Neural cell (in vitro differentiated cells): ENCODE results near the gene GUCD1. TPM values are rescaled to one million over a fixed set of nuclear protein-coding genes. Genes with fewer than 3 reads are reported as not detected.

ENCODE experiments used
- H2AFZ ChIP-seq: fragments of 200-600, 300-800 bp; sonication (generic), shearing (Covaris generic); 2 replicates; pipeline ENCODE4 v1.6.0; 2014; ENCODE audit warnings: low read depth, mild to moderate bottlenecking, antibody characterized with exemption, low read length, moderate library complexity
- H3F3A ChIP-seq: fragments of 200-600 bp; shearing (Covaris generic); 2 replicates; pipeline ENCODE4 v1.6.1; 2016; ENCODE audit warnings: mild to moderate bottlenecking, moderate library complexity, mixed read lengths, antibody characterized with exemption, low read length; ENCODE audit not compliant: insufficient read depth, poor library complexity, severe bottlenecking
- H3K27ac ChIP-seq: fragments of 200-600, 300-800 bp; sonication (generic), shearing (Covaris generic); 2 replicates; pipeline ENCODE4 v1.5.1; 2014; ENCODE audit warnings: mild to moderate bottlenecking, low read length, moderate library complexity
- H3K27me3 ChIP-seq: fragments of 300-800, 200-600 bp; sonication (generic), shearing (Covaris generic); 2 replicates; pipeline ENCODE4 v1.6.0; 2014; ENCODE audit warnings: mild to moderate bottlenecking, low read depth, low read length, moderate library complexity; ENCODE audit not compliant: insufficient read depth
- H3K36me3 ChIP-seq: fragments of 300-800, 200-600 bp; sonication (generic), shearing (Covaris generic); 2 replicates; pipeline ENCODE4 v1.5.1; 2014; ENCODE audit warnings: mild to moderate bottlenecking, antibody characterized with exemption, low read length, moderate library complexity; ENCODE audit not compliant: insufficient read depth
- H3K4me2 ChIP-seq: fragments of 300-800, 200-600 bp; sonication (generic), shearing (Covaris generic); 2 replicates; pipeline ENCODE4 v1.6.0; 2014; ENCODE audit warnings: mild to moderate bottlenecking, low read length
- H3K4me3 ChIP-seq: fragments of 300-800, 200-600 bp; sonication (generic), shearing (Covaris generic); 2 replicates; pipeline ENCODE4 v1.5.1; 2014; ENCODE audit warnings: mild to moderate bottlenecking, low read length, moderate library complexity
- H3K79me2 ChIP-seq: fragments of 200-600 bp; shearing (Covaris generic); replicated peaks from 2 replicates; pipeline ENCODE4 v1.6.0; 2014; ENCODE audit warnings: mild to moderate bottlenecking, low read length, moderate library complexity; ENCODE audit not compliant: insufficient read depth
- H3K9ac ChIP-seq: fragments of 300-800, 200-600 bp; sonication (generic), shearing (Covaris generic); 2 replicates; pipeline ENCODE4 v1.6.1; 2016; ENCODE audit warnings: mild to moderate bottlenecking, low read length, mixed read lengths
- H3K9me2 ChIP-seq: fragments of 200-600 bp; shearing (Covaris generic); 2 replicates; pipeline ENCODE4 v1.6.1; 2016; ENCODE audit warnings: mild to moderate bottlenecking, low read length, mixed read lengths; ENCODE audit not compliant: insufficient read depth
- H3K9me3 ChIP-seq: fragments of 200-600, 300-800 bp; sonication (generic), shearing (Covaris generic); 2 replicates; pipeline ENCODE4 v1.6.1; 2016; ENCODE audit warnings: mild to moderate bottlenecking, mixed run types, low read length, moderate library complexity, mixed read lengths
- H4K20me1 ChIP-seq: fragments of 200-600 bp; shearing (Covaris generic); 2 replicates; pipeline ENCODE4 v1.6.1; 2016; ENCODE audit warnings: mild to moderate bottlenecking, mixed run types; ENCODE audit not compliant: insufficient read depth
- EP300 ChIP-seq: fragments of 450-650 bp; conservative IDR thresholded peaks from 2 replicates; pipeline ENCODE4 v1.6.1; 2014; ENCODE audit warnings: antibody characterized with exemption, mild to moderate bottlenecking, moderate library complexity; ENCODE audit not compliant: poor library complexity, severe bottlenecking
- EZH2 ChIP-seq: fragments of 200-600, 300-800 bp; shearing (Covaris generic), sonication (generic); IDR thresholded peaks from 2 replicates; pipeline ENCODE4 v1.6.1; 2014; ENCODE audit warnings: antibody characterized with exemption, low read length, borderline replicate concordance, mild to moderate bottlenecking; ENCODE audit not compliant: insufficient read depth, poor library complexity, severe bottlenecking
- MXI1 ChIP-seq: fragments of 450-650 bp; conservative IDR thresholded peaks from 2 replicates; pipeline ENCODE4 v1.6.1; 2014; ENCODE audit warnings: antibody characterized with exemption, mild to moderate bottlenecking; ENCODE audit not compliant: poor library complexity, severe bottlenecking
- POLR2AphosphoS5 ChIP-seq: IDR thresholded peaks from 2 replicates; pipeline ENCODE4 v1.6.1; 2012
- RAD21 ChIP-seq: fragments of 450-650 bp; conservative IDR thresholded peaks from 2 replicates; pipeline ENCODE4 v1.6.1; 2014; ENCODE audit warnings: antibody characterized with exemption, mild to moderate bottlenecking, moderate library complexity
- SMC3 ChIP-seq: fragments of 450-650 bp; conservative IDR thresholded peaks from 2 replicates; pipeline ENCODE4 v1.6.1; 2014; ENCODE audit warnings: antibody characterized with exemption, mild to moderate bottlenecking, moderate library complexity; ENCODE audit not compliant: poor library complexity
- TAF1 ChIP-seq: IDR thresholded peaks from 2 replicates; pipeline ENCODE4 v1.6.1; 2012; ENCODE audit warnings: low read depth
- polyA plus RNA-seq: library from polyadenylated mRNA; depleted of rRNA; stranded (reverse); fragments of >200 nt; gene quantifications from 2 replicates; pipeline ENCODE4 v1.2.3, GENCODE V29; 2014
- TF ChIP-seq, protein P1 (sequence below): IDR thresholded peaks from 2 replicates; pipeline ENCODE4 v1.6.1; 2012; ENCODE audit warnings: borderline replicate concordance
- TF ChIP-seq, protein P2 (sequence below): fragments of 450-650 bp; IDR thresholded peaks from 2 replicates; pipeline ENCODE4 v1.5.1; 2014; ENCODE audit warnings: antibody characterized with exemption, mild to moderate bottlenecking, moderate library complexity; ENCODE audit not compliant: poor library complexity, severe bottlenecking

GUCD1 gene
- polyA plus RNA-seq, 1 donor from 2014 or later, result 32.6 TPM

DNA sequence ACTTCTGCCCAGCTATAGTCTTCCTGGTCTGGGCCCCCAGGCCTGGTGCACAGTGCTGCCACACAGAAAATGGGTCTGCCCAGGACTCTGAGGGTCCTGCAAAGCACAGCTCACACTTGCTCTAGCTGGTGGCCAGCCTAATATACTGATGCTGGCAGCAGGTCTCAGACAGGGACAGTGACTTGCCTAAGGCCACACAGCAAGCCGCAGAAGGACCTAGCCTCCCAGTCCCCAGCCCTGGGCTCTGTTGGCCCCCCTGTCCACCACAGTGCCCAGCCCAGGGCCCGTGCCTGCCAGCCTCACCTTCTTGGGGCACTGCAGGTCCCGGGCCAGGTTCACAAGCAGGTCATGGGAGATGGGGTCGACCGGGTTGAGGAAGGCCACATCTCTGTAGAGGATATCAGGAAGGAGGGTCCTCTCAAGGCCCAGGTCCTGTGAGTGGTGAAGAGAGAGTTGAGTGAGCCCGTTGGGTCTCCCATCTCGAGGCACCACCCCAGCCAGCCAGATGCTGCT lies 34.6 kb upstream of the GUCD1 start:
- Histone ChIP-seq H4K20me1 (no peaks in the 10 kb centered on the region), H3K4me2 (no peak overlapping the region), H3K27ac (no peak overlapping the region), H3K36me3 (no peaks in the 10 kb centered on the region), H3F3A (no peaks in the 10 kb centered on the region), H3K27me3 (no peaks in the 10 kb centered on the region), H3K9ac (no peak overlapping the region), H3K9me3 (no peaks in the 10 kb centered on the region), H3K9me2 (no peaks in the 10 kb centered on the region), H3K79me2 (no peaks in the 10 kb centered on the region), H3K4me3 (no peak overlapping the region), H2AFZ (no peak overlapping the region)
- TF ChIP-seq TAF1 (no peak), SMC3 (no peak), RAD21 (no peak), EP300 (no peak), EZH2 (no peak), POLR2AphosphoS5 (no peak), MXI1 (no peak)
- TF ChIP-seq, protein P1, sequence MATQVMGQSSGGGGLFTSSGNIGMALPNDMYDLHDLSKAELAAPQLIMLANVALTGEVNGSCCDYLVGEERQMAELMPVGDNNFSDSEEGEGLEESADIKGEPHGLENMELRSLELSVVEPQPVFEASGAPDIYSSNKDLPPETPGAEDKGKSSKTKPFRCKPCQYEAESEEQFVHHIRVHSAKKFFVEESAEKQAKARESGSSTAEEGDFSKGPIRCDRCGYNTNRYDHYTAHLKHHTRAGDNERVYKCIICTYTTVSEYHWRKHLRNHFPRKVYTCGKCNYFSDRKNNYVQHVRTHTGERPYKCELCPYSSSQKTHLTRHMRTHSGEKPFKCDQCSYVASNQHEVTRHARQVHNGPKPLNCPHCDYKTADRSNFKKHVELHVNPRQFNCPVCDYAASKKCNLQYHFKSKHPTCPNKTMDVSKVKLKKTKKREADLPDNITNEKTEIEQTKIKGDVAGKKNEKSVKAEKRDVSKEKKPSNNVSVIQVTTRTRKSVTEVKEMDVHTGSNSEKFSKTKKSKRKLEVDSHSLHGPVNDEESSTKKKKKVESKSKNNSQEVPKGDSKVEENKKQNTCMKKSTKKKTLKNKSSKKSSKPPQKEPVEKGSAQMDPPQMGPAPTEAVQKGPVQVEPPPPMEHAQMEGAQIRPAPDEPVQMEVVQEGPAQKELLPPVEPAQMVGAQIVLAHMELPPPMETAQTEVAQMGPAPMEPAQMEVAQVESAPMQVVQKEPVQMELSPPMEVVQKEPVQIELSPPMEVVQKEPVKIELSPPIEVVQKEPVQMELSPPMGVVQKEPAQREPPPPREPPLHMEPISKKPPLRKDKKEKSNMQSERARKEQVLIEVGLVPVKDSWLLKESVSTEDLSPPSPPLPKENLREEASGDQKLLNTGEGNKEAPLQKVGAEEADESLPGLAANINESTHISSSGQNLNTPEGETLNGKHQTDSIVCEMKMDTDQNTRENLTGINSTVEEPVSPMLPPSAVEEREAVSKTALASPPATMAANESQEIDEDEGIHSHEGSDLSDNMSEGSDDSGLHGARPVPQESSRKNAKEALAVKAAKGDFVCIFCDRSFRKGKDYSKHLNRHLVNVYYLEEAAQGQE, result no peak
- TF ChIP-seq, protein P2, sequence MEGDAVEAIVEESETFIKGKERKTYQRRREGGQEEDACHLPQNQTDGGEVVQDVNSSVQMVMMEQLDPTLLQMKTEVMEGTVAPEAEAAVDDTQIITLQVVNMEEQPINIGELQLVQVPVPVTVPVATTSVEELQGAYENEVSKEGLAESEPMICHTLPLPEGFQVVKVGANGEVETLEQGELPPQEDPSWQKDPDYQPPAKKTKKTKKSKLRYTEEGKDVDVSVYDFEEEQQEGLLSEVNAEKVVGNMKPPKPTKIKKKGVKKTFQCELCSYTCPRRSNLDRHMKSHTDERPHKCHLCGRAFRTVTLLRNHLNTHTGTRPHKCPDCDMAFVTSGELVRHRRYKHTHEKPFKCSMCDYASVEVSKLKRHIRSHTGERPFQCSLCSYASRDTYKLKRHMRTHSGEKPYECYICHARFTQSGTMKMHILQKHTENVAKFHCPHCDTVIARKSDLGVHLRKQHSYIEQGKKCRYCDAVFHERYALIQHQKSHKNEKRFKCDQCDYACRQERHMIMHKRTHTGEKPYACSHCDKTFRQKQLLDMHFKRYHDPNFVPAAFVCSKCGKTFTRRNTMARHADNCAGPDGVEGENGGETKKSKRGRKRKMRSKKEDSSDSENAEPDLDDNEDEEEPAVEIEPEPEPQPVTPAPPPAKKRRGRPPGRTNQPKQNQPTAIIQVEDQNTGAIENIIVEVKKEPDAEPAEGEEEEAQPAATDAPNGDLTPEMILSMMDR, result no peak

- no peaks in the 10 kb centered on the region for H3K9me3 ChIP-seq
- no peaks in the 10 kb centered on the region for H4K20me1 ChIP-seq
- H3K79me2 ChIP-seq, result no peaks in the 10 kb centered on the region
- no peak overlapping the region for H3K9ac ChIP-seq
- no peak overlapping the region for H3K27ac ChIP-seq
- H3F3A ChIP-seq, result no peaks in the 10 kb centered on the region
- H3K9me2 ChIP-seq, result no peaks in the 10 kb centered on the region
- no peaks in the 10 kb centered on the region for H3K36me3 ChIP-seq
- H3K27me3 ChIP-seq, result no peaks in the 10 kb centered on the region
- TF ChIP-seq RAD21 (no peak), TAF1 (no peak), EP300 (no peak), SMC3 (no peak), POLR2AphosphoS5 (no peak), EZH2 (no peak), MXI1 (no peak)
- TF ChIP-seq, protein P2, result no peak
- TF ChIP-seq, protein P1, result no peak
- no peak overlapping the region for H2AFZ ChIP-seq
- H3K4me2 ChIP-seq, result no peak overlapping the region
- no peak overlapping the region for H3K4me3 ChIP-seq
Measured at GRCh38 chr22:24588757-24589481, 34.0 kb upstream of the GUCD1 start.
